ENCODE results near the gene SLIT3. TPM values are rescaled to one million over a fixed set of nuclear protein-coding genes. Genes with fewer than 3 reads are reported as not detected.

The SLIT3 gene
- total RNA-seq, 2 experiments from 2014 or later: 1.8 to 2.1 TPM

DNA sequence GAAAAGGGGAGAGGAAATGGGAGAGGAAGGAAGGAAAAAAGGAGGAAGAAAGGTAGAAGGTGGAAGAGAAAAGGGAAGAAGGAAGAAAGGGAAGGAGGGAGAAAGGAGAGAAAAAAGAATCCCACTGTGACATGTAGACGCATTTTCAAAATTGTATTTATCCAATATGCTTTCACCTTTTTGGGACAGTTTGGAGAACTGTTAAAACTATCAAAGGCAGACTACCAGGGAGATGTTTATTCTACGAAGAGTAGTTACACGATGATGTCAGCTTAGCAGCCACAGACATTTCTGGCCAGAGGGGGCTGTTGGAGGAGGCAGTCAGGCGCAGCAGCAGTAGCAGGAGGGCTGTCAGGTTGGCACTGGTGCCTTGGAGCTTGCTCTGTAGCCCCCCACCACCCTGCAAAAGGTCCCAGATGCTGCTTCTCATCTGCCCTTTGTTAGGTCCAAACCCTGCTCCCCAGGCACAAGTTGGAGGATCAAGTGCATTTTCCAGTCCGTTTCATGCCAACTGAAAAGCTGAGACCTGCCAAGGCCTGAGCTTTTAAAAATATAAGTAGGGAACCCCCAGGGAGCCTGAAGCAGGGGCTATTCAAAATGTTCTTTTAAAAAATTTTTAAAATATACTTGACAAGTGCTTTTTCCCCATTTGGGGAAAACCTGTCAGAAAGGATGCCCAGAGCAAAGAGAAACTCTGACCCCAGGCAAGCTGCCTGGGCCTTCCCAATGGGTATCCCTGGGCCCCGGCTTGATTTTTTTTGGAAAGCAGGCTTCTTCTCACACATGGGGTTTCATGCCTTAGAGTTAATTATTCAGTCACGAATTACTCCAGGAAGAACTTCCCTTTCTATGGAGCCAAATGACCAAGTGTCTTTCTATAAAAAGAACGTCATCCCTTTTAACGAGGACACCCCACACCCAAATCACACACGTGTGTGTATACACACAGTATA lies 203.3 kb downstream of the SLIT3 start:
- Mint-ChIP-seq H3K4me3 (no peak overlapping the region), H3K4me1 (ENCODE audit: low read depth) (no peaks in the 10 kb centered on the region), H3K27me3 (no peaks in the 10 kb centered on the region), H3K27ac (no peak overlapping the region), H3K36me3 (no peaks in the 10 kb centered on the region), H3K9me3 (no peaks in the 10 kb centered on the region)
- POLR2A ChIA-PET: no interaction called here
- intact Hi-C loops (cut with micrococcal nuclease): no loop called here
- CTCF ChIA-PET: no interaction called here
- DNase-seq: no peak

DNA sequence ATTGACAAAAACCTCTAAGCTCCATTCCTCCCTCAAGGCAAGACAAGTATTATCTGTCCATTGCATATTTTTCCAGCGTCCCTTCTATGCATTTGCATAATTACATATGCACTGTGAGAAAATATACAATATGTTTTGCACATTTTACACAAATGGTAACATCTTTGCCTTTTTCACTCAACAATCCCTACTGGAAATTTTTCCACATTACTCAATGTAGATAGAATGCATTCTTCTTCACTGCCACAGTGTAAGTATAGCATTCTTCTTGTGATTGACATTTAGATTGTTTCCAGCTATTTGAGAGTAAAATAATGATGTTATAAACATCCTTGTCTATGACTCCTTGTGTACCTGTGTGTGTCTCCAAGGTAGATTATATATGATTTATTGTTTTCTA lies 205.0 kb downstream of the SLIT3 start:
- ChIA-PET POLR2A (no interaction called here), CTCF (no interaction called here)
- H3K27ac Mint-ChIP-seq: no peak overlapping the region
- no peak overlapping the region for H3K4me3 Mint-ChIP-seq
- no peaks in the 10 kb centered on the region for H3K27me3 Mint-ChIP-seq
- DNase-seq: no peak
- no peaks in the 10 kb centered on the region for H3K9me3 Mint-ChIP-seq
- H3K4me1 Mint-ChIP-seq (ENCODE audit: low read depth): no peaks in the 10 kb centered on the region
- no peaks in the 10 kb centered on the region for H3K36me3 Mint-ChIP-seq
- intact Hi-C loops (cut with micrococcal nuclease): no loop called here

DNA sequence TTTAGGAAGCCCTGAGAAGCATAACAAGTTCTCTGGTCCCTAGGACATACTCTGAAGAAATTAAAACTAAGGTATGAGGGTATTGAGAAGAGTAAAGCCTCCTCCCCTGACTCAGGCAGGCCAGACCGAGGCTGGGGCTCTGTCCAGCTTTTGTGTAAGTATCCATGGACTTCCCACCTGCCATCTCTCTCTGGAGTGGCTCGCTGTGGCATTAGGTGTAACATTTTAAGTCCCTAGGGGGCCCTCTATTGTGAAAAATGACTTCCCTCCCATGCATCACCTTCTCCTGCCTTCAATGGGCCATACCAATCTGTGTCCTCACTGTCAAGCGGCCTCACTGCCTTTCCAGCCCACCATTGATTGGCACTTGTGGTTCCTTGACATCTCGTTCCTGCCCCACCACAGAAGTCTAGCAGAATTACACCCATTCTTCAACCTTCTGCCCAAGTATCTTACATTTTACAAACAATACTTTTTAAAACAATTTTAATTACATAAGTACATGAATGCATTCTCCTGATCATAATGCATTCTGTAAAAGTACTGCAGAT lies 205.5 kb downstream of the SLIT3 start:
- Mint-ChIP-seq H3K4me3 (no peak overlapping the region), H3K4me1 (ENCODE audit: low read depth) (no peaks in the 10 kb centered on the region), H3K36me3 (no peaks in the 10 kb centered on the region), H3K27ac (no peak overlapping the region), H3K27me3 (peaks cover 1% of the 10 kb centered on the region), H3K9me3 (no peaks in the 10 kb centered on the region)
- intact Hi-C loops (cut with micrococcal nuclease): no loop called here
- no peak for DNase-seq
- ChIA-PET CTCF (no interaction called here), POLR2A (no interaction called here)

DNA sequence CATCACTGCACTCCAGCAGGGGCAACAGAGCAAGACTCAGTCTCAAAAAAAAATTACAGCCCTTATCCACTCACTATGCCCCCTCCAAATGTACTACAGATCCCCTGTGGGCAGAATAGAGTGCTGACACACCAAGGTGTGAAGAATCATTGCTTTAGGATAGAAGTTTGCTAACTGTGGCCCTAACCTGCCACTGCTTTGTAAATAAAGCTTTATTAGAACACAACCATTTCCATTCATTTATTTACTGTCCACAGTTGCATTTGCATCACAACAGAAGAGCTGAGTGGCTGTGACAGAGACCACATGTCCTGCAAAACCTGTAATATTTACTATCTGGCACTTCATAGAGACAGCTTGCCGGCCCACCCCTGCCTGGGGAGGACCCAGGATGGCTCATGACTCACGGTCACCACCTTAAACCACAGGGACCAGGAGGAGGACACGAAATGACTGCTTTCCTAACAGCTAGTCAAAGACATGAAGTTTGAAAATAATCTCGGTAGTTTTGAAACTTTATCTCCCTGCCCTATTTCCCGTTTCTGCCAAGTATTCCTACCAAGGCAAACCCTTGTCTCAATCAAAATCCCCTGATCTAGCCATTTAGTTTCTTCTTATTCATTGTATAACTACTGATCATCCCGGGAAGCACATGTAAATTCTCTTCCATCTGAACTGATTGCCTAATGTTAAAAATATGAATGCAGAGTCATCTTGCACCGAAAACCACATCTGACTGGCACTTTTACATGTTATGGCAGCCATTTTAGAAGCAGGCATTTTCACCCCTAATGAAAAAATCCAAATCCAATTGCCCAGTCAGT lies 206.1 kb downstream of the SLIT3 start:
- Mint-ChIP-seq H3K36me3 (no peaks in the 10 kb centered on the region), H3K27ac (no peak overlapping the region), H3K4me3 (no peak overlapping the region), H3K27me3 (peaks cover 1% of the 10 kb centered on the region), H3K9me3 (no peaks in the 10 kb centered on the region), H3K4me1 (ENCODE audit: low read depth) (no peaks in the 10 kb centered on the region)
- intact Hi-C loops (cut with micrococcal nuclease): no loop called here
- ChIA-PET POLR2A (no interaction called here), CTCF (no interaction called here)
- DNase-seq: no peak

DNA sequence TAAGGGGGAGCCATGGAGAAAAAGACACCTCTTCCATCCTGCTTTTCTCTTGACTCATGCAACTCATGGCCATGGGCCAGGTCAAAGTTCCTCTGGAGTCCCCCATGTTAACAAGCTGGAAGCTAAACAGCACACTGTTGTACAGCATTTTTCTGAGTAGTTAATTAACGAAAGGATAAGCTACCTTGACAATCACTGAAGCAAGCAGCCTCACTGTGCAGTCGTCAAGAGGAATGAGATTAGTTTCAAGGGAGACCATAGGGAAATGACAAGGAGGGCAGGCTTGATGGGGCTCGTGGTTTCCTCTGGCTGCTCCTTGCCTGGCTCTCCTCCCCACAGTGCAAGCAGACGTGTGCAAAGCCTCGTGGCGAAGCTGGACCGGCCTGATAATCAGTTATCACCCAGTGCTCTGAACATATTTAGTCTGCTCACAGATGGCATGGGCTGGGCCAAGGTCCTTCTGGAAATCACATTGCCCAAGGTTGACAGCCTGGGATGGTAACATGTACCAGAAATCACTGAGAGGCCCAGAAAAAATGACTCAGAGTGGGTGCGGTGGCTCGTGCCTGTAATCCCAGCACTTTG lies 209.5 kb downstream of the SLIT3 start:
- peaks cover 1% of the 10 kb centered on the region for H3K27me3 Mint-ChIP-seq
- H3K4me3 Mint-ChIP-seq: no peak overlapping the region
- no peaks in the 10 kb centered on the region for H3K9me3 Mint-ChIP-seq
- no peaks in the 10 kb centered on the region for H3K4me1 Mint-ChIP-seq (ENCODE audit: low read depth)
- POLR2A ChIA-PET: no interaction called here
- intact Hi-C loops (cut with micrococcal nuclease): no loop called here
- no peak overlapping the region for H3K27ac Mint-ChIP-seq
- CTCF ChIA-PET: no interaction called here
- DNase-seq: no peak
- no peaks in the 10 kb centered on the region for H3K36me3 Mint-ChIP-seq

DNA sequence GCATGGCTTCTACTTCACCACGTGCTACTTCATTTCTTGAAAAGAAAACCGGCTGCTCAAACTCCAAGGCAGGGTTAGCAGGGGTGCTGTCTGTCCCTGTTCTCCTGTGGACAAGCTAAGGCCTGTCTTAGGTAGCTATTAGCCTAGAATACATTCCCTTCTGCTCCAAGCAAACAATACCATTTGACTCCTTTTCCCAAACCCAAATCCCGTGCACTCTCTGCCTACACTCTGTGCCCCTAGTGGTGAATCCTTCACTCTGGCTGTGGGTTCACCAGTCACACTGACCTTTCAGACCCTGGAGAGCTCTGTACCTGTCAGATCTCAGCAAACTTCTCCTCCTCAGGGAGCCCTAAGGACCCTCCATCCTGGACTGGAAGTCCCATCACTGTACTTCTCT lies 211.6 kb downstream of the SLIT3 start:
- Mint-ChIP-seq H3K4me1 (ENCODE audit: low read depth) (no peaks in the 10 kb centered on the region), H3K9me3 (no peaks in the 10 kb centered on the region), H3K27ac (no peak overlapping the region), H3K27me3 (peaks cover 1% of the 10 kb centered on the region), H3K4me3 (no peak overlapping the region), H3K36me3 (no peaks in the 10 kb centered on the region)
- intact Hi-C loops (cut with micrococcal nuclease): no loop called here
- no peak for DNase-seq
- POLR2A ChIA-PET: no interaction called here
- CTCF ChIA-PET: no interaction called here

DNA sequence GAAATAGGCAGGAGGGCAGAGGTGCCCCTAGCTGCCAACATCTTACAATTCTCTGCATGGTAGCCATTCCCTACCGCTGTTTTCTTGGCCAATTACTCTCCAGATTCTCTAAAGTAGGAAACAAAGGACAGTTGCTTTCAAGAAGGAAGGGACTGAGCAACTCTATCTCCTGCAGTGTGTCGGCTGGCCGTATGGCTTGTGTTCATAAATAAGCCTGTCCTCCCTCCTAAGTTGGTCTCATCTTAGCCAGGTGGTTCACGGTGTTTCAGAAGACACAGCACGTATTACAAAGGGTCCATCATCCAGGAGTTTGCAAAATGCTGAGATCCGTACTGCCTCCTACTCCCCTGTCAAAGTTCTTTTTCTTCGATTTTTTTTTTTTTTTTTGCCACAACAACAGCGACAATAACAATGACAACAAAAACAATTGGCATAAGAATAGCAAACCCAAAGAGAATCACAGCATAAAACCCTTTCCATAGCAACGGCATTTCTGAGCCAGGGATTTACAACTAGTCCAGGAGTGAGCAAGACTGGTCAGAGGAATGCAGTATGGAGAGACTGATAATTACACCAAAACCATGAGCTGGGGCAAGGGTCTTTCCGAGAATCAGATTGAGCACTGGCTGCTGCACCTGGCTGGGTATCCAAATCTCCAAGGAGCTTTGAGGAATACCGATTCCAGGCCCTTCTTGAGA lies 212.8 kb downstream of the SLIT3 start:
- ChIA-PET POLR2A (no interaction called here), CTCF (no interaction called here)
- intact Hi-C loops (cut with micrococcal nuclease): no loop called here
- no peaks in the 10 kb centered on the region for H3K36me3 Mint-ChIP-seq
- peaks cover 1% of the 10 kb centered on the region for H3K27me3 Mint-ChIP-seq
- H3K4me3 Mint-ChIP-seq: no peak overlapping the region
- no peak overlapping the region for H3K27ac Mint-ChIP-seq
- no peak for DNase-seq
- no peaks in the 10 kb centered on the region for H3K4me1 Mint-ChIP-seq (ENCODE audit: low read depth)
- H3K9me3 Mint-ChIP-seq: no peaks in the 10 kb centered on the region

DNA sequence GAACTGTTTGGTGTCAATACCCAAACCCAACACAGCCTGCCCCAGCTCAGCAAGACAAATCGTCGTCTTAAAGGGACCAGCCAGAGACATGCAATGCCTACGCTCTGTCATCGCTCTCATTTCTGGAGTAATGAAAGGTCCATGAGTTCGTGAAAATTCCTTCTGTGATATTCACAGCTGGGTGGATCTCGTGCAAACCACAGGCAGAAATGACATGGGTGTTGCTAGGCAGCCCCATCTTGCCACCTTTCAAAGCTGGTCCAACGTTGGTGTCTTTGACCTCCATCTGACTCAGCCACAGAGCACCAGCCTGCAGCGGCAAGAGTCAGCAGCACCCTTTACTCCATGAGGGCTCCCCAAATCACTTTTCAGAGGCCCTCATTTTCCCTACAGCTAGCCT lies 215.3 kb downstream of the SLIT3 start:
- DNase-seq: no peak
- POLR2A ChIA-PET: no interaction called here
- no peaks in the 10 kb centered on the region for H3K36me3 Mint-ChIP-seq
- no peaks in the 10 kb centered on the region for H3K4me1 Mint-ChIP-seq (ENCODE audit: low read depth)
- intact Hi-C loops (cut with micrococcal nuclease): no loop called here
- CTCF ChIA-PET: no interaction called here
- no peaks in the 10 kb centered on the region for H3K27me3 Mint-ChIP-seq
- H3K9me3 Mint-ChIP-seq: no peaks in the 10 kb centered on the region
- no peak overlapping the region for H3K27ac Mint-ChIP-seq
- H3K4me3 Mint-ChIP-seq: no peak overlapping the region

DNA sequence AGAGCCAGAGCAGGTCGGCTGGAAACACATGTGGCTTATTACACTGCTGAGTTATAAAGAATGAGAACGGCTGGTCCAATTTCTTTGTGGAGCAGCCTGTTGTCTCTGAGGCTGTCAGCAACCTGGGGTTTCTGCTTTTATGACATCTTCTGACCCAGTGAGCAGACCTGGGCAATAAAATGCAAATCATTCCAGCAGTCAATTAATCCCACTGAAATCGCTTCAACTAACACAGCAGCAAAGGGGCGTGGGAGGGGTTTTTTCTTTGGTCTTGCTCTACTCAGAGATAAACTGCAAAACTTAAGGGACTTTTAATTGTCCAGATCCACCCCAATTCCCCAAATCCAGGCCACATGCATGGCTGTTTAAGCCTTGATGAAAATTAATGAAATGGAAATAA lies 215.7 kb downstream of the SLIT3 start:
- ChIA-PET CTCF (no interaction called here), POLR2A (no interaction called here)
- intact Hi-C loops (cut with micrococcal nuclease): no loop called here
- no peak for DNase-seq
- Mint-ChIP-seq H3K36me3 (no peaks in the 10 kb centered on the region), H3K27ac (no peak overlapping the region), H3K4me3 (no peak overlapping the region), H3K9me3 (no peaks in the 10 kb centered on the region), H3K27me3 (no peaks in the 10 kb centered on the region), H3K4me1 (ENCODE audit: low read depth) (no peaks in the 10 kb centered on the region)

DNA sequence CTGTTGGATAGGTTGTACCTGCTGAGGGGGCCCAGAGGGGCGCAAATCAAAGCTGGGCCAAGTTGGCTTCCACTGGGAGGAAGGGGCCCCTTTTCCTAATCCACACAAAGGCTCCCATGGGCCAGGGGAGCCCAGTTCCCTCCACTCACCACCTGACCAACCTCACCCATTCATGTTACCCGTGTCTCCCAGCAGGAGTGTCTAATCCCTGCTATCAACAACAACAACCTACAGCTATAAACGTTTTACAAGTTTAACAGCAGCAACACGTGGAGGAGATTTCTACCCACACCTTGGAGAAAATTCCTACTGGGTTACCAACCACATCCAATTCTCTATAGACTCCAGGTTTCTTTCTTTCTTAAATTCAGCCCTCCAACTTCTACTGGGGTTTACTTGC lies 216.2 kb downstream of the SLIT3 start:
- Mint-ChIP-seq H3K27me3 (no peaks in the 10 kb centered on the region), H3K27ac (no peak overlapping the region), H3K4me3 (no peak overlapping the region), H3K9me3 (no peaks in the 10 kb centered on the region), H3K36me3 (no peaks in the 10 kb centered on the region), H3K4me1 (ENCODE audit: low read depth) (no peaks in the 10 kb centered on the region)
- no peak for DNase-seq
- POLR2A ChIA-PET: no interaction called here
- intact Hi-C loops (cut with micrococcal nuclease): no loop called here
- CTCF ChIA-PET: no interaction called here

DNA sequence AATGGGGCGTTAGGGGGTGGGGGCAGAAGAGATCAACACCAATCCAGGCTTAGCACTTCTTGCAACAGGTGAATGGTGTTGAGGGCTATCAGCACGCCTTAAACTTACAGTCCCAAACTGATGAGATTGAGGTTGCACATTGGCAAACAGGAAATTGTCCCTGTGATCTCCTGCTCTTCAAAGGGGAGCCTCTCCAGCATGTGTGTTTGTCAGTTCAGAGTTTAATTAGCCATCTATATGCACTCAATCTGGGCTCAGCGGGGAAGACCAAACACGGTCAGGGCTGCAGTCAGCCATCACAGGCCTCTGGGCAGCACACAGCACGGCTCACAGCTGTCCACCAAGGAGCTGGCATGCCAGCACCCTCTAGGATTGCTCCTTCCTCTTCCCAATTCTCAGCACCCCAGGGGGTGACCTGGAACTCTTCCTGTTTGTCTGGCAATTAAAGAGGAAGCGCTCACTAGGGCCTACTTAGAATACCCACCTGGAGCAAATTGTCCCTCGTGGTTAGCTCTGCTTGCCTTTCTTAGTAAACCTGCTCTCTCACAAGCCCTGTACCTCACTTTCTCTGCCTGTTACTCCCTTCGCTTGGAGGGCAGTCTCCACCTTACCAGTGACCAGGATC lies 217.4 kb downstream of the SLIT3 start:
- Mint-ChIP-seq H3K4me1 (ENCODE audit: low read depth) (no peaks in the 10 kb centered on the region), H3K9me3 (no peaks in the 10 kb centered on the region), H3K36me3 (no peaks in the 10 kb centered on the region), H3K4me3 (no peak overlapping the region), H3K27me3 (no peaks in the 10 kb centered on the region), H3K27ac (no peak overlapping the region)
- intact Hi-C loops (cut with micrococcal nuclease): no loop called here
- CTCF ChIA-PET: no interaction called here
- DNase-seq: no peak
- POLR2A ChIA-PET: no interaction called here

All from activated CD4-positive, alpha-beta memory T cell treated with anti-CD3 and anti-CD28 coated beads for 36 hours (primary cell).